A549 (cell line): Measurements from ENCODE around the gene ADCY4.

ENCODE experiments used
- CTCF ChIP-seq: fragments of >200 bp; sonication (Bioruptor Twin); formaldehyde crosslinking; IDR thresholded peaks from 3 replicates; pipeline ENCODE4 v1.5.1; 2016
- ESRRA ChIP-seq: fragments of 150-350 bp; IDR thresholded peaks from 2 replicates; pipeline ENCODE4 v1.6.1; 2014; ENCODE audit warnings: mild to moderate bottlenecking, low read length, borderline replicate concordance
- FOXS1 ChIP-seq: fragments of 250-450 bp; sonication (Bioruptor Pico); IDR thresholded peaks from 2 replicates; pipeline ENCODE4 v1.5.0; 2020; ENCODE audit warnings: mild to moderate bottlenecking, moderate library complexity
- MAX ChIP-seq: IDR thresholded peaks from 2 replicates; pipeline ENCODE4 v1.6.1; 2012
- RAD21 ChIP-seq, 2 experiments: fragments of >200 bp in 1 of 2; sonication (Bioruptor Twin) in 1 of 2; formaldehyde crosslinking in 1 of 2; IDR thresholded peaks in 1 of 2; conservative IDR thresholded peaks in 1 of 2; 2 replicates in 1 of 2; 3 replicates in 1 of 2; pipeline ENCODE4 v1.6.1; 2012 to 2018; ENCODE audit warnings: inconsistent platforms in 1 of 2
- USF2 ChIP-seq: fragments of 450-650 bp; IDR thresholded peaks from 2 replicates; pipeline ENCODE4 v1.6.1; 2014; ENCODE audit warnings: antibody characterized with exemption

GRCh38 chr14:24269368-24269767 is 65.5 kb downstream of the ADCY4 start:
- no peak for TF ChIP-seq MAX
- no peak for TF ChIP-seq FOXS1 (CRISPR knock-in tag)
- no peak for TF ChIP-seq RAD21 (conservative IDR thresholded peaks at IDR 0.05 in 1 of 2, IDR thresholded peaks at IDR 0.05 in 1 of 2)
- TF ChIP-seq USF2: no peak
- TF ChIP-seq CTCF: no peak
- TF ChIP-seq ESRRA: no peak
